Measurements from ENCODE around the gene E4F1. TPM values are rescaled to one million over a fixed set of nuclear protein-coding genes. Genes with fewer than 3 reads are reported as not detected.
A peak's percentile ranks its signal among the peaks of the same experiment; 100 is the strongest.

E4F1 gene
- total and polyA plus RNA-seq, 2 donors (not counting 3 experiments of a cell fraction or from before 2014, with no cell fraction given), result 28.6 to 32.7 TPM

GRCh38 chr16:2223942-2224486, 623 bp downstream of the E4F1 start:
- peaks cover 36% of the 10 kb centered on the region for H3K79me2 ChIP-seq (ENCODE audit: control insufficient read depth, insufficient read depth, low read length)
- intact Hi-C loops (cut with micrococcal nuclease), result loop anchor here (1.0 to 2.0 kb wide), 7 partner anchors 9 to 236 kb away; partner anchors contain the start of genes ECI1, MLST8, RNPS1 and TEDC2

More at GRCh38 chr16:2223942-2224486, 623 bp downstream of the E4F1 start:
- H3K36me3 ChIP-seq (ENCODE audit: control insufficient read depth in 2 of 2, extremely low read depth in 1 of 2, insufficient read depth in 2 of 2, low read length in 2 of 2), result peaks cover 0 to 4% of the 10 kb centered on the region in 2 experiments
- H3K9me3 ChIP-seq (replicated peaks; ENCODE audit: control insufficient read depth, insufficient read depth, low read length), result no peaks in the 10 kb centered on the region
- H2AFZ ChIP-seq (ENCODE audit: low read depth, low read length), result peak overlapping the region; percentile 79
- FAIRE-seq, result peak; percentile 79
- H3K4me1 ChIP-seq (ENCODE audit: control insufficient read depth, extremely low read depth, insufficient read depth, low read length), result peaks cover 7% of the 10 kb centered on the region
- ChIA-PET POLR2A (interaction anchor here (1.0 kb wide), 1 partner anchor 69 kb away, joined by 3 read pairs; the partner anchor contains the start of gene TRAF7), CTCF (no interaction called here)
- H3K9me1 ChIP-seq (replicated peaks; ENCODE audit: control insufficient read depth, extremely low read depth, insufficient read depth, low read length), result no peaks in the 10 kb centered on the region
- peak overlapping the region; percentile 41 for H3K27ac ChIP-seq (ENCODE audit: insufficient read depth, low read depth, low read length)
- peak; percentile 71 for DNase-seq (ENCODE audit: low read depth, low spot score)
- TSS peak; percentile 68 for BruUV-seq (replicated peaks)
- dilution Hi-C loops (cut with MboI; ENCODE audit: extremely low pct_ligation_motif_present, low sequenced_read_pairs), result no loop called here
- H3K4me3 ChIP-seq (replicated peaks in 1 of 3; ENCODE audit: insufficient read depth in 1 of 3, low read depth in 1 of 3, low read length in 3 of 3), result peak overlapping the region; percentile 54 to 79 (median 74)
- H3K9ac ChIP-seq (replicated peaks; ENCODE audit: extremely low read depth, insufficient read depth, low read length), result peak overlapping the region; percentile 84
- H3K4me2 ChIP-seq (ENCODE audit: insufficient read depth, low read length), result peak overlapping the region; percentile 84
- no peaks in the 10 kb centered on the region for H4K20me1 ChIP-seq (replicated peaks; ENCODE audit: control insufficient read depth, extremely low read depth, insufficient read depth, low read length)
- TF ChIP-seq MYC (IDR thresholded peaks at IDR 0.05; ENCODE audit: low read depth, low read length), result no peak
- TF ChIP-seq JUN (IDR thresholded peaks at IDR 0.05; ENCODE audit: borderline replicate concordance, insufficient read depth, insufficient read length, low read depth), result no peak
- TF ChIP-seq GATA2 (IDR thresholded peaks at IDR 0.05; ENCODE audit: insufficient read depth, insufficient read length, low read depth, low read length), result no peak
- TF ChIP-seq POLR2A (IDR thresholded peaks at IDR 0.05; ENCODE audit: low read depth, low read length), result no peak
- no peak for TF ChIP-seq FOS (IDR thresholded peaks at IDR 0.05; ENCODE audit: borderline replicate concordance, insufficient read depth, low read length)
- no peak for TF ChIP-seq EZH2 (IDR thresholded peaks at IDR 0.05; ENCODE audit: borderline replicate concordance, low read depth, low read length, severe bottlenecking)
- no peak for TF ChIP-seq MAX (IDR thresholded peaks at IDR 0.05; ENCODE audit: insufficient read depth, insufficient read length)
- TF ChIP-seq CTCF (IDR thresholded peaks at IDR 0.05; ENCODE audit: extremely low read depth in 1 of 2, insufficient read depth in 1 of 2, low read depth in 1 of 2, low read length in 2 of 2), result no peak
- TF ChIP-seq POLR2AphosphoS5 (IDR thresholded peaks at IDR 0.05; ENCODE audit: insufficient read depth, low read depth, low read length), result no peak
- no peaks in the 10 kb centered on the region for H3K27me3 ChIP-seq (ENCODE audit: control insufficient read depth in 2 of 2, insufficient read depth in 2 of 2, low read length in 2 of 2)

All from endothelial cell of umbilical vein (primary cell).